Peyer's patch (tissue), 4 donors: Measurements from ENCODE around the gene MAPK4. TPM values are rescaled to one million over a fixed set of nuclear protein-coding genes. Genes with fewer than 3 reads are reported as not detected.
"Not testable (repeated sequence)": the region's sequence is repeated elsewhere in the genome, so short reads cannot be mapped to it uniquely, and the experiment has no call there.

Source experiments
- DNase-seq, 3 donors: peaks; one replicate each; pipeline ENCODE4 v3.0.0-alpha.2; 2017 to 2019
- H3K27ac ChIP-seq, 4 donors: fragments of 200-600 bp; sonication (generic); one replicate each; pipeline ENCODE4 v1.5.1; 2016 to 2019
- H3K27me3 ChIP-seq, 2 donors: fragments of 200-600 bp; sonication (generic); one replicate each; pipeline ENCODE4 v1.5.1; 2019
- H3K36me3 ChIP-seq, 3 donors: fragments of 200-600 bp; sonication (generic); one replicate each; pipeline ENCODE4 v1.5.1; 2016 to 2019
- H3K4me1 ChIP-seq, 4 donors: fragments of 200-600 bp; sonication (generic); one replicate each; pipeline ENCODE4 v1.5.1; 2016 to 2019
- H3K4me3 ChIP-seq, 4 donors: fragments of 200-600 bp; sonication (generic); 1 replicate in 3 of 4; 2 replicates in 1 of 4; pipeline ENCODE4 v1.5.1; 2016 to 2019; ENCODE audit warnings: mild to moderate bottlenecking in 1 of 4
- H3K9me3 ChIP-seq, 4 donors: fragments of 200-600 bp; sonication (generic); one replicate each; pipeline ENCODE4 v1.5.1; 2016 to 2019; ENCODE audit warnings: mild to moderate bottlenecking in 1 of 4
- POLR2A ChIP-seq, 2 donors: fragments of 450-650 bp; IDR thresholded peaks; one replicate each; pipeline ENCODE4 v1.5.1; 2017; ENCODE audit warnings: antibody characterized with exemption in 2 of 2, mild to moderate bottlenecking in 2 of 2, moderate library complexity in 2 of 2
- total RNA-seq, 4 donors: library from RNA; depleted of rRNA; stranded (reverse); fragments of >200 nt; gene quantifications; one replicate each; pipeline ENCODE4 v1.1.0, GENCODE V29; 2016
- TF ChIP-seq, protein P1 (sequence below), 6 experiments: fragments of 450-650 bp in 4 of 6; fragments of 200-600 bp in 2 of 6; sonication (generic) in 1 of 6; IDR thresholded peaks; one replicate each; pipeline ENCODE4 v1.5.1; 2017 to 2019; ENCODE audit warnings: antibody characterized with exemption in 6 of 6, mild to moderate bottlenecking in 3 of 6, moderate library complexity in 1 of 6

The MAPK4 gene
- total RNA-seq, 4 donors from 2014 or later, result 0.54 to 2.0 (median 0.83) TPM; not detected in 1

DNA sequence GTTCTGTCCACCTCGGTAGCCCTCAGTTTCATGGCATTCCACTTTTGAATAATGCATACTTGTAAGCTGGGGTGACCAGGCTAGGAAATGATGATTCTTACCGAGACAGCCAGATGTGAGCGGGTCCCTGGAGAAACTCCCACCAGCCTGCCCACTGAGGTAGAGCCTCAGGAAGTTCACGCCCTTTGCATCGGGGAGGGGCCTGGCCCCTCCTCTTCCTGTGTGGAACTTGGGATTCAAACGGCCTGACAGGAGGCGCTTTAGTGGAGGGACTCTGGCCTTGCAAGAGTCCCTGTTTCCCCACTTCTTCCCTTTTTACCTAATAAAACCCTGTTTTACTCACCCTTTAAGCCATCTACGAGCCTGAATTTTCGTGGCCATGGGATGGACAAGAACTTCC is 215.3 kb downstream of the MAPK4 start:
- Histone ChIP-seq H3K36me3 (no peaks in the 10 kb centered on the region), H3K9me3 (no peaks in the 10 kb centered on the region), H3K4me3 (no peak overlapping the region), H3K27me3 (no peaks in the 10 kb centered on the region), H3K27ac (no peak overlapping the region), H3K4me1 (no peaks in the 10 kb centered on the region)
- no peak for TF ChIP-seq POLR2A (IDR thresholded peaks at IDR 0.05)
- TF ChIP-seq, protein P1, sequence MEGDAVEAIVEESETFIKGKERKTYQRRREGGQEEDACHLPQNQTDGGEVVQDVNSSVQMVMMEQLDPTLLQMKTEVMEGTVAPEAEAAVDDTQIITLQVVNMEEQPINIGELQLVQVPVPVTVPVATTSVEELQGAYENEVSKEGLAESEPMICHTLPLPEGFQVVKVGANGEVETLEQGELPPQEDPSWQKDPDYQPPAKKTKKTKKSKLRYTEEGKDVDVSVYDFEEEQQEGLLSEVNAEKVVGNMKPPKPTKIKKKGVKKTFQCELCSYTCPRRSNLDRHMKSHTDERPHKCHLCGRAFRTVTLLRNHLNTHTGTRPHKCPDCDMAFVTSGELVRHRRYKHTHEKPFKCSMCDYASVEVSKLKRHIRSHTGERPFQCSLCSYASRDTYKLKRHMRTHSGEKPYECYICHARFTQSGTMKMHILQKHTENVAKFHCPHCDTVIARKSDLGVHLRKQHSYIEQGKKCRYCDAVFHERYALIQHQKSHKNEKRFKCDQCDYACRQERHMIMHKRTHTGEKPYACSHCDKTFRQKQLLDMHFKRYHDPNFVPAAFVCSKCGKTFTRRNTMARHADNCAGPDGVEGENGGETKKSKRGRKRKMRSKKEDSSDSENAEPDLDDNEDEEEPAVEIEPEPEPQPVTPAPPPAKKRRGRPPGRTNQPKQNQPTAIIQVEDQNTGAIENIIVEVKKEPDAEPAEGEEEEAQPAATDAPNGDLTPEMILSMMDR (IDR thresholded peaks at IDR 0.05), result no peak
- DNase-seq, result no peak

DNA sequence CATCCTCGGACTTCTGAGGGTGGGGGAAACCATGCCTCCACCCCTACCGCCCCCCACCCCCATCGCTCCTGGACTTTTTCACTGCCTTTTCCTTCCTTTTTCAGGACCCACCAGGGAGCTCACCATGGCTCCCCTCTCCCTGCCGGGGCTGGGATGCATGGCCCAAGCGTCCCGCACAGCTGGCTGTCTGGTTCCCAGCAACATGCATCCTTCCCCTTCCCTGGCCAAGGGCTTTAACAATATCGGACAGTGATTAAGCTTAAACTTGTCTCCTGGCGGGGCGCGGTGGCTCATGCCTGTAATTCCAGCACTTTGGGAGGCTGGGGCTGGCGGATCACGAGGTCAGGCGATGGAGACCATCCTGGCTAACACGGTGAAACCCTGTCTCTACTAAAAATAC is 215.8 kb downstream of the MAPK4 start:
- Histone ChIP-seq H3K4me1 (no peaks in the 10 kb centered on the region), H3K9me3 (no peaks in the 10 kb centered on the region), H3K4me3 (no peak overlapping the region), H3K27me3 (no peaks in the 10 kb centered on the region), H3K27ac (no peak overlapping the region), H3K36me3 (no peaks in the 10 kb centered on the region)
- no peak for DNase-seq
- TF ChIP-seq, protein P1 (IDR thresholded peaks at IDR 0.05), result no peak
- no peak for TF ChIP-seq POLR2A (IDR thresholded peaks at IDR 0.05)

DNA sequence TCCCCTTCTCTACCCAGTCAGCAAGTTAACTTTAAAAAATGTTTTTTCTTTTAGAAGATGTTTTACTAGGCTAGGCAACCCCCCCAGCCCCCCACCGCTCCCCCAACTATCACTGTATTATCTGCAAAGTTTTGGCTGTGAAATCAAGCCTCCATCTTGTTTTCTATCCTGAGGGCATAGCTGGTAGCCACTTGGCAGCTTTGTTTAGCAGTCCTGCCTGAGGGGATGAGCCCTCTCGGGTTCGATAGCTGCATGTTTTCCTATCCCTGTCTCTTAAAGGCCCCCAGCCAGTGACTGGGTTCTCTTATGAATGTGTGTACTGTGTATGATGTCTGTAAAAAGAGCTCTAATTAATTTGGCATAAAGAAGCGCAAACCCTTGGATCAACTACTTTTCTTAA is 216.5 kb downstream of the MAPK4 start:
- Histone ChIP-seq H3K36me3 (no peaks in the 10 kb centered on the region), H3K27ac (no peak overlapping the region), H3K27me3 (no peaks in the 10 kb centered on the region), H3K9me3 (no peaks in the 10 kb centered on the region), H3K4me1 (no peaks in the 10 kb centered on the region), H3K4me3 (no peak overlapping the region)
- DNase-seq, result no peak
- TF ChIP-seq POLR2A (IDR thresholded peaks at IDR 0.05), result no peak
- TF ChIP-seq, protein P1 (IDR thresholded peaks at IDR 0.05), result no peak

DNA sequence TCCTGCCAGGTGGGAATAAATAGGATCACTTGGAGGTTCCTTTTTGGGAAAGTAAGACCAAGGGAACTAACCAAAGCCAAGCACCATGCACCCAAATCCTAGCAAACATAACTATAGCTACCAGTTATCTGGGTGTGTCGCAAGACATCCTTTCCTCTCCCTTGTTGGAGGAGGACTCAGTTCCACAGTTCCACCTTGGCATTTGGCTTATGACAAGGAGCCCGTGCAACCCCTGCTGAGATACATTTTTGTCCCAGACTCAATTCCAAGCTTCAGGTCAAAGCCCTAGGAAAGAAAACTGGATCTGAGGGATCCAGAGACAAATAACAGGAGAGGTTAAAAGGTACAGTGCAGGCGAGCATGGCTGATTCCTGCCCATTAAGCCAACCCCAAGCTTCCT is 219.1 kb downstream of the MAPK4 start:
- not testable (repeated sequence) for H3K4me3 ChIP-seq, H3K4me1 ChIP-seq, H3K36me3 ChIP-seq, H3K27me3 ChIP-seq, H3K27ac ChIP-seq, DNase-seq, H3K9me3 ChIP-seq

Other genes with a start within 250 kb of the MAPK4 start
- 1 to 10 TPM in 2 of 4 donors, under 1 TPM in 2; 0.54 to 5.8 (median 2.2) TPM for gene SKA1, start 185.0 kb upstream of the MAPK4 start, total RNA-seq